GM19452 (cell line): ENCODE measurements around the gene CLDN22.

ENCODE experiments used
- ATAC-seq: cut with Tn5 transposase; IDR thresholded peaks from one replicate; pipeline ENCODE4 v1.9.1; 2021; ENCODE audit not compliant: unreplicated experiment

The CLDN22 gene

DNA sequence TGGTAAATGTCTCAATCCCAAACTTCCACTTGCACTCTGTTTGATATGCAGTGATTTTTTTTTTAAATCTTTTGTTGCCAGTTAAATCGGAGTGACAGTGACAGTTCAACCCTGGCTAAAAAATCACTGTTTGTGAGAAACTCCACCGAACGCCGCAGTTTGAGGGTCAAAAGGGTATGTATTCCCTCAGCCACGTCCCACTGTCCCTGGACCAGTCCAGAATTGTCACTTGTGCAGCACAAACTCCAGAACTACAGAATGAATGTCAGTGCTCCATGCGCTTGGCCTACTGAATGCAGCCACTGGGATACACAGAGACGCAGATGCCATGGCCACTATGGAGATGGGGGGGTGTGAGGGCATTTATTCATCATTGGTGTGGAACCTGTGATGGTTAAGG, 34.2 kb downstream of the CLDN22 start:
- no peak for ATAC-seq

GRCh38 chr4:183284965-183285364, 35.1 kb downstream of the CLDN22 start:
- ATAC-seq = no peak

- ATAC-seq = no peak
These were observed 35.8 kb downstream of the CLDN22 start for GRCh38 chr4:183284258-183284785.

DNA sequence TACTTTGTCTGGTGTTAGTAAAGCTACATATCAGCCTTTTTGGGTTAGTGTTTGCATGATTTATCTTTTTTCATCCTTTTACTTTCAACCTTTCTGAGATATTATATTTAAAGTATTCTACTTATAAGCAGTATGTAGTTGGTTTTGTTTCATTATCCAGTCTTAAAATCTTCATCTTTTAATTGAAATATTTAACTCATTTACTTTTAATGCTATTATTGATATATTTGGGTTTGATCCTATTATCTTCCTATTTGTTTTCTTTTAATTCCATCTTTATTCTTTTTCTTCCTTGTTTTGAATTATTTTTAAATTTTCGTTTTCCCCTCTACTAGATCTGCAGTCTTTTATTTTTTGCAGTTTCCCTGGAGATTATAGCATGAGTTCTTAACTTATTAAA, 44.0 kb downstream of the CLDN22 start:
- ATAC-seq = no peak

DNA sequence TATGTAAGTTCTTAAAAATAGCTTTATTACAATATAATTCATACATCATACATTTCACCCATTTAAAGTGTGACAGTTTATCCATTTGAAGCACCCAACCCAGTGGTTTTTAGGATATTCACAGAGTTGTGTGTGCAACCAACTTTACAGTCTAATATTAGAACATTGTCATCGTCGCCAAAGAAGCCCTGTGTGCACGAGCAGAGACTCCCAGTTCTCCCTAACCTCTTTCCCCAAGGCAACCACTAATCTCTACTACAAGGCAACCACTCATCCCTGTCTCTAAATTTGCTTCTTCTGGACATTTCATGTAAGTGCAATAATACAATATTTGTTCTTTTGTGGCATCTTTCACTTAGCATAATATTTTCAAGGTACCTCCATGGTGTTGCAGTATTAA, 47.7 kb downstream of the CLDN22 start:
- ATAC-seq = no peak

DNA sequence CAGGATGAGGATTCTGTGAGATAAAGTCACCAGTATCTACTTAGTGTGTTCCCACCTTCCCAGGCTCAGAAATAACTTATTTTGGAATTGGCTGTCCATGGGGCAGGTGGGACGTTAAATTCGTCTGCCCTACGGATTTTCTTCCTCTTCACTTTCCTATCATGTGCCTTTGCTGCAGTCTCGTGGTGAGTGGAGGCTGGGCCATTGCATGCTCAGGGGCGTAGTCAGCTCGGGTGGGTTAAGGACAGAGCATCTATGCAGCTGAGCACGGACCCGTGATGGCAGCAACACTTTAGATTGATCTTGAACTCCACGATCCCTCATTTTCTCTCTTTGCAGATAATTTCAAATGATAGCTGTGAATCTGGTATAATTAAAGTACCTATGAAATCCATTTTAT, 51.5 kb downstream of the CLDN22 start:
- no peak for ATAC-seq
